VCaP (cell line): ENCODE measurements around the gene RTN4.
"Not testable (repeated sequence)": the region's sequence is repeated elsewhere in the genome, so short reads cannot be mapped to it uniquely, and the experiment has no call there.

ENCODE experiments used
- H3K27ac ChIP-seq: fragments of 450-650 bp; 2 replicates; pipeline ENCODE4 v1.5.1; 2017
- TF ChIP-seq, protein P1 (sequence below): fragments of 450-650 bp; conservative IDR thresholded peaks from 2 replicates; pipeline ENCODE4 v1.5.1; 2017; ENCODE audit warnings: mild to moderate bottlenecking, moderate library complexity

The RTN4 gene

DNA sequence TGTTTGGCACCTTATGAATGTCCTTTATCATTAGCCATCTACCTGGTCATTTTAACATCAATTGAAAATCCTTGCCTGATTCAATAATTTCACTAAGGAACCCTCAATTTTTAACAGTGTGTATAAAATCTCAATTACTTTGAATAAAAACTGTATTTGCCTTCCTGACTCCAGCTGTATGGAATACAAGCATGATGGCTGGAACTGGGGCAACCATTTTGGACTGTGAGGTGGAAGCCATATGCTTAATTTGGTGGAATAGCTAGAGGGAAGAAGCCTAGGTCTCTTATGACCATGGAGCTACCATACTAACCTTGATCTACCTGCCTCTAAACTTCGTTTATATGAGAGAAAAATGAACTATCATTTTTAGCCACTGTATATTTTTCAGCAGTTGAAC lies 12.5 kb upstream of the RTN4 start:
- no peak overlapping the region for H3K27ac ChIP-seq
- TF ChIP-seq, protein P1, sequence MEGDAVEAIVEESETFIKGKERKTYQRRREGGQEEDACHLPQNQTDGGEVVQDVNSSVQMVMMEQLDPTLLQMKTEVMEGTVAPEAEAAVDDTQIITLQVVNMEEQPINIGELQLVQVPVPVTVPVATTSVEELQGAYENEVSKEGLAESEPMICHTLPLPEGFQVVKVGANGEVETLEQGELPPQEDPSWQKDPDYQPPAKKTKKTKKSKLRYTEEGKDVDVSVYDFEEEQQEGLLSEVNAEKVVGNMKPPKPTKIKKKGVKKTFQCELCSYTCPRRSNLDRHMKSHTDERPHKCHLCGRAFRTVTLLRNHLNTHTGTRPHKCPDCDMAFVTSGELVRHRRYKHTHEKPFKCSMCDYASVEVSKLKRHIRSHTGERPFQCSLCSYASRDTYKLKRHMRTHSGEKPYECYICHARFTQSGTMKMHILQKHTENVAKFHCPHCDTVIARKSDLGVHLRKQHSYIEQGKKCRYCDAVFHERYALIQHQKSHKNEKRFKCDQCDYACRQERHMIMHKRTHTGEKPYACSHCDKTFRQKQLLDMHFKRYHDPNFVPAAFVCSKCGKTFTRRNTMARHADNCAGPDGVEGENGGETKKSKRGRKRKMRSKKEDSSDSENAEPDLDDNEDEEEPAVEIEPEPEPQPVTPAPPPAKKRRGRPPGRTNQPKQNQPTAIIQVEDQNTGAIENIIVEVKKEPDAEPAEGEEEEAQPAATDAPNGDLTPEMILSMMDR, result no peak

DNA sequence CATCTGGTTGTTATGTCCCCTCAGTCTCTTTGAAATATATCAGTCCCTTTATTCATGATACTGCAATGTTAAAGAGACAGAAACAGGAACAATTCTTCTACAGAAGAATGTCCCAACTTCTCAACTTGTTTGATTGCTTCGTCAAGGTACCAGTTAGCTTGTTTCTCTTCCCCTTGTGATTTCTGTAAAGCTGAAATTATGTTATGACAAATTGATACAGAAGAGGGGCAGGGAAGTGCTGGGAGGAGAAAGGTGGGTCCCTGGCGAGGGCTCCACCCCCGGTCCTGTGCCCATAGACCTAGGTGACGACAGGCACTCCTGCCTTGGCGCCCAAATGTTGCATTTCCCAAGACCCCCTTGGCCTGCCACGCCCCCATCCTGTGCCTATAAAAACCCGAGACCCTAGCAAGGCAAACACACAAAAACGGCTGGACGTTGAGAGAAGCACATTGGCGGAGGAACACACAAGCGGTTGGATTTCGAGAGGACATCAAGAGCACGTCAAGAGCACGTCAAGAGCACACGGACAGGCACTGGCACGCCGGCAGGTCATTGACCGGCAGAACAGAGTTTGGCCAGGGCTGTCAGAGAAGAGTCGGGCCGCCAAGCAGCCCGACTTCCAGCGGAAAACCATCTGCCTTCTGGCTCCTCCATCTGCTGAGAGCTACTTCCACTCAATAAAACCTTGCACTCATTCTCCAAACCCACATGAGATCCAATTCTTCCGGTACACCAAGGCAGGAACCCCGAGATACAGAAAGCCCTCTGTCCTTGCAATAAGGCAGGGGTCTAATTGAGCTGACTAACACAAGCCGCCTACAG lies 11.5 kb upstream of the RTN4 start:
- TF ChIP-seq, protein P1, result no peak

DNA sequence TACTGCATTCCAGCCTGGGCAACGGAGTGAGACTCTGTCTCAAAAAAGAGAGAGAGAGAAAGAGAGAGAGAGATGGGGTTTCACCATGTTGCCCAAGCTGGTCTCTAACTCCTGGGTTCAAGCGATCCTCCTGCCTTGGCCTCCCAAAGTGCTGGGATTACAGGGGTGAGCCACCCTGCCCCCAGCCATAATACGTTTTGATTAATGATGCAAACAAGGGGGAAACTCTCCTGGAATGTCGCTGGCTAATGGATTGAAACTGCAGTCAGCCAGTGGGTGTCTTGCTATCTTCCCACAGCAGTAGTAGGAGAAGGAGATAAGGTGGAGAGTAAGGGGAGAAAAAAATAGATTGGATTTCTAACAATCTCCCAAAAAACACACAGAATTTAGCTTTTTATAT lies 9.5 kb upstream of the RTN4 start:
- TF ChIP-seq, protein P1, result no peak

More for the DNA sequence above, 11.5 kb upstream of the RTN4 start:
- no peak overlapping the region for H3K27ac ChIP-seq

DNA sequence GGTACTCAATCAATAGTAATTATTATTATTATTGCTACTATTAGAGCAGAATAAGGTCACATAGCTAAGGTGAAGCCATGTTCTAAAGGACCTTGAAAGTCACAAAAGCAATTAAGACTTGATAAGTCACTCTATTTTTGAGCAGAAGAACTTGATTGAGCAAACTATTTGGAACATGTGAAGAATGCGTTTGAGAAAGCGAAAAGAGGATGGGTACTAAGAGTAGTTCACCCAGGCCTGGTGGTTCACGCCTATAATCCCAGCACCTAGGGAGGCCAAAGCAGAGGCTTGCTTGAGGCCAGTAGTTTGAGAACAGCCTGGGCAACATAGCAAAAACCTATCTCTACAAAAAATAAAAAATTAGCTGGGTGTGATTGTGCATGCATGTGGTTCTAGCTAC lies 7.2 kb upstream of the RTN4 start:
- no peak overlapping the region for H3K27ac ChIP-seq
- TF ChIP-seq, protein P1, result no peak

More for the DNA sequence above, 9.5 kb upstream of the RTN4 start:
- no peak overlapping the region for H3K27ac ChIP-seq

DNA sequence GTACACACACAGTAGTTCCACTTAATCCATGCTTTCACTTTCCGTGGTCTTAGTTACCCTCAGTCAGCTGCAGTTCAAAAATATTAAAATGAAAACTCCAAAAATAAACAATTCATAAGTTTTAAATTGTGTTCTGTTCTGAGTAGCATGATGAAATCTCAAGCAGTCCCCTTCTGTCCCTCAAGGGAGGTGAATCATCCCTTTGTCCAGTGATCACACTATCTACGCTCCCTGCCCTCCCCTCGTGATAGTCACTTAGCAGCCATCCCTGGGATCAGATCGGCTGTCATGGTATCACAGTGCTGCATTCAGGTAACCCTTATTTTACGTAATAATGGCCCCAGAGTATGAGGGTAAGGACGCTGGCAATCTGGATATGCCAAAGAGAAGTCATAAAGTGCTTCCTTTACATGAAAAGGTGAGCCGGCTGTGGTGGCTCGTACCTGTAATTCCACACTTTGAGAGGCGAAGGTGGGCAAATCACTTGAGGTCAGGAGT lies 5.8 kb upstream of the RTN4 start:
- TF ChIP-seq, protein P1, result no peak
- H3K27ac ChIP-seq, result no peak overlapping the region

DNA sequence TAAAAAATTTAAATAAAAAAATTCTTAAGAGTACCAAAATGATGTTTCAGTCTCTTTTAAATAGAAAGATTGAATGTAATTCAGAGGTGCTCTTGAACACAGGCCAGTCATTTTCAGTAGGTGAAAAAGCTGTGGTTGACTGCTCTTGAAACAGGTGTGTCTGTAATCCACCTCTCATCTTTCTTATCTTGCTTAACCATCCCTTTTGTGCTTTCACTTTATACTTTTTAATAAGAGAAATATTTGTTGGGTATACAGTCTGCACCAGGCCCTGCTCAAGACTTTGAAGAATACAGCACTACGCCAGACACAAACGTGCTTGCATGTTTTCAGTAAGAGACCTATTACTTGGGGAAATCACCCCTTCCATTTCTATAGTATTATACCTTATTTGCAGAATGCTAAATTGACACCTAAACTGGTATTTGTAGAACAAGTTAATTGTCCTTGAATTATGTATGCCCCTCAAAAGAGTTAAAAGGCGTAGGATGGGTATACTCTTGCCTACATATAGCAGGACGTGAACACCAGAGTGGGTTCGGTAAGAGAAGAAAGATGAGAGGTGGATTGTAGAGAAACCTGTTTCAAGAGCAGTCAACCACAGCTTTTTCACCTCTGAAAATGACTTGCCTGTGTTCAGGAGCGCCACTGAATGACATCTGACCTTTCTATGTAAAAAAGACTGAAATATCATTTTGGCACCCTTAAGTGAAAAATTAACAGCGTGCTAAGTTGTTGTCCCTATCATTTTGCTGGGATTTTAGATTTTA lies 4.0 kb upstream of the RTN4 start:
- TF ChIP-seq, protein P1, result no peak
- no peak overlapping the region for H3K27ac ChIP-seq

DNA sequence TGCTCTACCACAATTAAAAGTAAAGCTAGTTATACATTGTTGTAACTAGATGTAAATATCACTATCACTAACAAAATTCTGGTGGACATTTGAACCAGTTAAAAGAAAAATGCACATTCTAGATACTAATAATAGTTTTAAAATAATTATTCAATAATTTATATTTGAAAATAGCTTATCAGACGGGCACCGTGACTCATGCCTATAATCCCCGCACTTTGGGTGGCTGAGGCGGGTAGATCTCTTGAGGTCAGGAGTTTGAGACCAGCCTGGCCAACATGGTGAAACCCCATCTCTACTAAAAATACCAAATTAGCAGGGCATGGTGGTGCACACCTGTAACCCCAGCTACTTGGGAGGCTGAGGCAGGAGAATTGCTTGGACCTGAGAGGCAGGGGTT lies 3.0 kb upstream of the RTN4 start:
- not testable (repeated sequence) for H3K27ac ChIP-seq
